HG02763 (cell line): ENCODE measurements around the gene TRIM24.
"Not testable (repeated sequence)": the region's sequence is repeated elsewhere in the genome, so short reads cannot be mapped to it uniquely, and the experiment has no call there.

ENCODE experiments used
- ATAC-seq: cut with Tn5 transposase; IDR thresholded peaks from one replicate; pipeline ENCODE4 v1.9.1; 2021; ENCODE audit warnings: mild to moderate bottlenecking, moderate library complexity; ENCODE audit not compliant: unreplicated experiment

The TRIM24 gene

GRCh38 chr7:138459413-138460175 is 465 bp upstream of the TRIM24 start:
- peak; percentile 75 for ATAC-seq

GRCh38 chr7:138460649-138461607 is 869 bp downstream of the TRIM24 start:
- ATAC-seq, result peak; percentile 32

DNA sequence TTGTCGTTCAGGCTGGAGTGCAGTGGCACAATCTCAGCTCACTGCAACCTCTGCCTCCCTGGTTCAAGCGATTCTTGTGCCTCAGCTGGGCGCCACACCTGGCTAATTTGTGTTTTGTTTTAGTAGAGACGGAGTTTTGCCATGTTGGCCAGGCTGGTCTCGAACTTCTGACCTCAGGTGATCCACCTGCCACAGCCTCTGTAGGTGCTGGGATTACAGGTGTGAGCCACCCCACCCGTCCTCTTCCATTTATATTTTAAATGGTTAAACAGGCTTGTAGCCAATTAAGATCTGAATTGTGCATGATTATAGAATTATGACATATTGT is 3.2 kb downstream of the TRIM24 start:
- not testable (repeated sequence) for ATAC-seq

GRCh38 chr7:138465046-138465445 is 5.0 kb downstream of the TRIM24 start:
- no peak for ATAC-seq

- peak; percentile 83 for ATAC-seq
These were observed 6.2 kb downstream of the TRIM24 start for GRCh38 chr7:138466069-138466756.

- no peak for ATAC-seq
These were observed 8.4 kb downstream of the TRIM24 start for GRCh38 chr7:138468244-138469123.

GRCh38 chr7:138470391-138471157 is 10.5 kb downstream of the TRIM24 start:
- no peak for ATAC-seq

DNA sequence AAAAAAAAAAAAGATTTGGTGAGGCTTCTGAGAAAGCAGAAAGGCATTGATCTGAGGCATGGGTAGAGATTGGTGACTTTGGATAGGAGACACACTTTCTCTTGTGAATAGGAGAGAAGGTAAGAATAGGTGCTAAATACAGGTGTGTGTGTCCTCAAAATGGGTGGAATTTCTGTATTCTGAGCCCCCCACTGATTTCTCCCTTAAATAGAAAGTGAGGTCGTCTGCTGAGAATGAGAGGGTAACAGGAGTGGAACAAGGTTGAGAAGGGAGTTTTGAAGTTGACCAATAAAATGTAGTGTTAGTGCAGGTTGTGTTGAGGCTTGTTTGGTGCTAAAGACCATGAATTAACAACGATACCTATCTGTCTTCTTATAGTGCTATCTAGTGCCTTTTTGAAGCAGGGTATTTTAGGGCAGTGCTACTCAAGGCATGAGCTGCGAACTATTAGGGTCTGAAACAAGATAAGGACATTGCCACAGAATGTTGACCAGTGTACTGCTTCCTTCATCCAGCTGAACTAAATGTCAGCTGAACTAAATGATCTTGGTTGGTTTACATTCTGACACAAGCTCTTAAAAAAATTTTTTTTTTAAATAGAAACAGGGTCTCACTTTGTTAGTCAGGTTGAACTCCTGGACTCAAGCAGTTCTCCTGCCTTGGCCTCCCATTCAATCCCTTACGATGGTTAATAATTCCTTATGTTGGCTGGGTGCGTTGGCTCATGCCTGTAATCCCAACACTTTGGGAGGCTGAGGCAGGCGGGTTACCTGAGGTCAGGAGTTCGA is 12.4 kb downstream of the TRIM24 start:
- no peak for ATAC-seq

DNA sequence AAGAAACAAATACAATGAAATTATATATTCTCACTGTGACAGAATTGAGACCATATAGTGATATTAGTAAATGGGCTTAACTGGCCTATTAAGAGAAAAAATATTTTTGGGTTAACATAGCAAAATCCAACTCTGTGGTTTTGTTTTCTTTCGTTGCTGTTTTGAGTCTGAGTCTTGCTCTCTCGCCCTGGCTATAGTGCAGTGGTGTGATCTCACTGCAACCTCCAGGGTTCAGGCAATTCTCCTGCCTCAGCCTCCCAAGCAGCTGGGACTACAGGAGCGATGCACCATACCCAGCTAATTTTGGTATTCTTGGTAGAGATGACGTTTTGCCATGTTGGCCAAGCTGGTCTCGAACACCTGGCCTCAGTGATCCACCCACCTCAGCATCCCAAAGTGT is 15.3 kb downstream of the TRIM24 start:
- ATAC-seq, result no peak

- ATAC-seq, result no peak
These were observed 17.1 kb downstream of the TRIM24 start for GRCh38 chr7:138477081-138477578.

DNA sequence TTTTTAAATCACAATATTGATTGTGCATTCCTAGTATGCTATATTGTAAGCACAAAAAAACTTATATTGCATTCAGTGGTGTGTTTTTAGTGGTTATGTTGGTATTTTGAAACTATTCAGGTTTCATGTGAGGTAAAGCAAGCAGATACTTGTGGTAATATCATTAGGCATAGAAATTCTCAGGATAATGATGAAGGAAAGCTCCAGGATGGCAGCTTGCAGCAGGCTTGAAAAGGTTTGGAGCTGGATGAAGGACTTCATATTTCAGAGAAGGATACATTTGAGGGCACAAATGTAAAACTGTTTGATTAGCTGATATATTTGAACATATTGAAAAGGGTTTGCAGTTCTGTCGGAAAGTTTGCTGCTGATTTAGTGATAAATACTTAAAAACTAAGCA is 17.5 kb downstream of the TRIM24 start:
- ATAC-seq, result no peak

DNA sequence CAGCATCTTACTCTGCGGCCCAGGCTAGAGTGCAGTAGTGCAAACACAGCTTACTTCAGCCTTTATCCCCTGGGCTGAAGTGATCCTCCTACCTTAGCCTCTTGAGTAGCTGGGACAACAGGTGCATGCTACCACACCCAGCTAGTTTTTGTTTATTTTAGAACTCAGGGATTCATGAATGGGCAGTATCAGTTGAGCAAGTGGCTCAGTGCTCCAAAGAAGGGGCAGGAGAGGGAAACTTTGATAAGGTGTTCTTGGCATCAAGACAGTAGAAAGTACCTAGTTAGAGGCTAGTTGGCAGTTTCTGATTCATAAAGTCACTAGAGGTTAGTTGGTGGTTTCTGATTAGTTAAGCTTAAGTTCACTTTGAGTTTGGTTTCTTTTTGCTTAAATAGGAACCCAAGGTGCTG is 18.4 kb downstream of the TRIM24 start:
- ATAC-seq, result peak; percentile 64

DNA sequence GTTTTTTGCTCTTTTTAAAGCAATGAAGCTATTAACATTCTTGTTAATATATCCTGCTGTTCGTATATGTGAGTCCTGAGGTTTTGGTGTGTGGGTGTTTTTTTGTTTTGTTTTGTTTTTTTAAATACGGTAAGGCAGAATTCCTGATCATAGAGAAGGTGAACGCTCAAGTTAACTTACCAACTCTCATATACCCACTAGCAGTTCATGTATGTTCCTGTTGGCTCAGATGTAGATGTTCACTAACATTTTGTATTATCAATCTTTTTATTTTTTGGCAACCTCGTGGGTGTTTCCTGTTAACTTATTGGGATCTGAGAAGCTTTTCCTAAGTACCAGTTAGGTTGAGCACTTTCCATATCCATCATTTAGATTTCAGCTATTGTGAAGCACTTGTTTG is 20.5 kb downstream of the TRIM24 start:
- no peak for ATAC-seq

DNA sequence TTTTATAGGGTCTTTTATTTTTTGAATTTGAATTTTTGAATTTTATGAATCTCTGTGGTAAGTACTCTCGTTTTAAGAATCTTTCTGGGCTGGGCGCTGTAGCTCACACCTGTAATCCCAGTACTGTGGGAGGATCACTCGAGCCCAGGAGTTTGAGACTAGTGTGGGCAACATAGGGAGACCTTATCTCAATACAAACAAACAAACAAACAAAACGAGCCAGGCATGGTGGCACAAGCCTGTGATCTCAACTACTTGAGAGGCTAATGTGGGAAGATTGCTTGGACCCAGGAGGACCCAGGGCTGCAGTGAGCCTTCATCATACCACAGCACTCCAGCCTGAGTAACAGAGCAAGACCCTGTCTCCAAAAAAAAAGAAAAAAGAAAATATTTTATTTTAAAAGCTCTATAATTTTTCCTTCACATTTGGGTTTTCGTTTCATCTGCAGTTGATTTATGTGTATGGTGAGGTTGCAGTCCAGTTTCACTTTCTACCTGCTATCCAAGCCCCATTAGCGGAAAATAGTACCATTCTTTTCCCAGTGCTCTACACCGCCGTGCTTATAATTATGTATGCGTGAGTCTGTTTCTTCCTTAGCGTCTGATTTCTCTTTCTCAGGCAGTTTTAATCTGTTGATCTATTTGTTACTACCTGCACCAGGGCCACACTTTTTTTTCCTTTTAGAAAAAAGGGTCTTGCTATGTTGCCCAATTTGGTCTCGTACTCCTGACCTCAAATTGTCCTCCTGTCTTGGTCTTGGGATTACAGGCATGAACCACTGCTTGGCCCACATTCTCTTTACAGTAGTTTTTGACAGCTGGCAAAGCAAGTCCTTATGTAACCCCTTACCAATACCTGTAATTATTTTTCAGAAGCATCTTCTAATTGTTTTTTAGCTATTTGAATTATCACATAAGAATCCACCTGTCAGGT is 21.7 kb downstream of the TRIM24 start:
- no peak for ATAC-seq

DNA sequence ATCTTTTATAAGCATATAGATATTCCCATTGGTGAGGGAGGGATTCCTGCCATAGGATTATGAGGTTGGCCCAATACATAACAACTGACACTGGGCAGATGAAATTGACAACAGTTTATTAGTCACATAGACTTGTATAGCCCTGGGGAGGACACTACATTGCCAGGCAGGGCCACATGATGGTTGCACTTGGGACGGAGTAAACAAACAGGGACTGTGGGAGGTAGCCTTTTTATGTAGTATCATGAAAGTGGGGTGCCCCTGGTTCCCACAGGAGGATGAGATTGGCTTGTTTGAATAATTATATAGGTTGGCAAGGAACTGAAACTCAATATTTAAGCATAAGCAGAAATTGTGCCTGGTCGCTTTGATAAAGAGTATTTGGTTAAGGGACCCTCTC is 23.5 kb downstream of the TRIM24 start:
- ATAC-seq, result no peak

GRCh38 chr7:138485508-138485907 is 25.4 kb downstream of the TRIM24 start:
- ATAC-seq, result not testable (repeated sequence)

DNA sequence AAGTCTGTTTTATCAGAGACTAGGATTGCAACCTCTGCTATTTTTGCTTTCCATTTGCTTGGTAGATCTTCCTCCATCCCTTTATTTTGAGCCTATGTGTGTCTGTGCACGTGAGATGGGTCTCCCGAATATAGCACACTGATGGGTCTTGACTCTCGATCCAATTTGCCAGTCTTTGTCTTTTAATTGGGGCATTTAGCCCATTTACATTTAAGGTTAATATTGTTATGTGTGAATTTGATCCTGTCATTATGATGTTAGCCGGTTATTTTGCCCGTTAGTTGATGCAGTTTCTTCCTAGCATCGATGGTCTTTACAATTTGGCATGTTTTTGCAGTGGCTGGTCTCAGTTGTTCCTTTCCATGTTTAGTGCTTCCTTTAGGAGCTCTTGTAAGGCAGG is 29.1 kb downstream of the TRIM24 start:
- ATAC-seq, result not testable (repeated sequence)
